Medulla oblongata (tissue), 1 donor: Measurements from ENCODE around the gene CDKL5.

Experiments used
- DNase-seq: peaks from one replicate; pipeline ENCODE4 v3.0.0-alpha.2; 2015; ENCODE audit errors: extremely low spot score

Gene CDKL5

GRCh38 chrX:18457000-18457399 is 31.6 kb downstream of the CDKL5 start:
- no peak for DNase-seq

GRCh38 chrX:18461431-18461830 is 36.0 kb downstream of the CDKL5 start:
- no peak for DNase-seq

DNA sequence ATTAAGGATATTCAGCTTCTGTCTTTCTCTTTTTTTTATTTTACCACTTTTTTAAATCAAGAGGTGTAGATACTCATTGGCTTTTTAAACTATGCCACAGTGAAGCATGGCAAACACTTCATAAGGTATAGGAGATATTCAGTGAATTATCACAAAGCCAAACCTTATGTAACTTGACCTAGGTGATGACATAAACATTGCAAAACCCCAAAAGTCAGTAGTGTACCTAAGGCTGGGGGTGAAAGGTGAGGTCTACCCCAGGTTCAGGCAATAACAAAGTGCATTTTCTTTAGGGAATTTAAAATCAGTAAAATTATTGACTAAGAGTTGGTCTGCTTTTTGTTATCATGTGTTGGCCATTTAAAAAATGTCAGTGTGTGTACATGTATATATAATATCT is 39.1 kb downstream of the CDKL5 start:
- no peak for DNase-seq

- DNase-seq, result no peak
Observed at GRCh38 chrX:18465051-18465450, 39.6 kb downstream of the CDKL5 start.

DNA sequence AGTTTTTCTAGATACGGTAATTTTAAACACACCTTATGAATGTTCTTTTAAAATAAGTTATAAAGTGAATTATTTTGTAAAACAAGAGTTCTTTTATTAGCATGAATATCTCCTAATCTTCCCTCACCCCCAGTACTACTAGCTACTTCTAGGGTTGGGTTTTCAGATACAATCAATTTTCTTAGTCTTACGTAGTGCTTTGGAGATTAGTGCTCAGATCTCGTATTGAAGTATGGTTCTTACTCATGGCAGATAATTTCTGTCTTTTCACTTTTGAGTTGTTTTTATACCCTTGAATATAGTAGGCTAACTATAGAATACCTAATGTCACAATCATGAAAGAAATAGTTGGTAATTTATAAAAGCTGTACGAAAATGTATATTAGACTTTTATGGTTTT is 43.2 kb downstream of the CDKL5 start:
- no peak for DNase-seq

DNA sequence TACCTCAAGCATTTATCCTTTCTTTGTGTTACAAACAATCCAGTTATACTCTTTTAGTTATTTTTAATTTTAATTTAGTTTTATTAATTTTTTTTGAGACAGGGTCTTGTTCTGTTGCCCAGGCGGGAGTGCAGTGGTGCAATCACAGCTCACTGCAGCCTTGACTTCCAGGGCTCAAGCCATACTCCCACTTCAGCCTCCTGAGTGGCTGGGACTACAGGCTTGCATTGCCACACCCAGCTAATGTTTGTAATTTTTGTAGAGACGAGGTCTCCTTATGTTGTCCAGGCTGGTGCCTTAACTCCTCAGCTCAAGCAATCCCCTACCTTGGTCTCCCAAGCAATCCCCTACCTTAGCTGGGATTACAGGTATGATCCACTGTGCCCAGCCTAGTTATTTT is 45.9 kb downstream of the CDKL5 start:
- no peak for DNase-seq

GRCh38 chrX:18490806-18491555 is 65.6 kb downstream of the CDKL5 start:
- DNase-seq, result peak; percentile 14

- no peak for DNase-seq
Observed at GRCh38 chrX:18491587-18492340, 66.4 kb downstream of the CDKL5 start.

- DNase-seq, result no peak
Observed at GRCh38 chrX:18534949-18535348, 109.5 kb downstream of the CDKL5 start.

GRCh38 chrX:18537068-18537467 is 111.7 kb downstream of the CDKL5 start:
- DNase-seq, result no peak

DNA sequence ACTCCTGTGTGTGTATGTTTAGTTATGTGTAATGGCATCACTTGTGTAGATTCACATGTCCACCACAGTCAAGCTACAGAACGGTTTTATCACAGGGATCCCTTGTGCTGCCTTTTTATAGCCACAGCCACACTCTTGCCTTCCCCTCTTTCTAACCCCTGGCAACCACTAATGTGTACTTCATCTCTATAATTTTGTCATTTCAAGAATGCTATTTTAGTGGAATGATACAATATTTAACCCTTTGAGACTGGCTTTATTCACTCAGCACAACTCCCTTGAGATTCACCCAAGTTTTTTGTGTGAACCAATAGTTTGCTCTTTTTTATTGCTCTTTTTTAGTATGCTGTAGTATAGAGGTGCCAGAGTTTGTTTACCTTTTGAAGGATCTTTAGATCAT is 112.1 kb downstream of the CDKL5 start:
- DNase-seq, result no peak

GRCh38 chrX:18542131-18542530 is 116.7 kb downstream of the CDKL5 start:
- DNase-seq, result no peak

DNA sequence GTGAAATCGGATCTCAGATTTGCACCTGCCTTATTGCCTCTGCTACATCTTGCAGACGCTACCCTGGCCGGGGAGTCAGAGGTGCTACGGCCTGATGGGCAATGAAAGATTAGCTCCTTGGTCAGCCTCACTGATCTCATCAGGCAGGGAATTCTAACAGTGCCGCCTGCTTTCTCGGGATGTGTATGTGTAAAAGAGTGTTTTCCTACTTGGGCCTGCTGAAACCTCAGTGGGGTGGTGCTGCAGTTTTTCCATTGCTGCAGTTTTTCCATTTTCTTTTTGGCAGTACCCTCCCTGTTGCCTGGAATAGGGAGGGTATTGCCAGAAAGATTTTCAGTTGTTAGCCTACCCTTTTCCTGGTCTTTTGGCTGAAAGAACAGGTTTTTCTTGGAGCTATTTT is 117.5 kb downstream of the CDKL5 start:
- no peak for DNase-seq

DNA sequence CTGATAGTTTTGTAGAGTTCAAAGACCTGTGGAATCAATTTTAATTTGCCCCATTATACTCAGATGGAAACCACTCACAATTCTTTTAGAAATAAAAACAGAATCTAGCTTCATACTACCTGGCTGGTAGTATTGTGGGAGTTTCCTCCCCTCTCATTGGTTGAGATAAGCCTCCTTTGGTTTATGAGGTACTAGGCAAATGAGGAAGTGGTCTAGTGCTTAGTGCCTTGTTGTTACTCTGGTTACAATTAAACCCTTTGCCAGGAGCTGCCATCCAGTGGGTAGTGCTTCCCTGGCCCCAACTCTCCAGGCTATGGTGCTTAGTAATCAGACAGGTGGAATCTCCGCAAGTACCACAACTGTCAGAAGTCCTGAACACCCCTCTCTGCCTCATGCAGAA is 118.3 kb downstream of the CDKL5 start:
- no peak for DNase-seq

- no peak for DNase-seq
Observed at GRCh38 chrX:18545771-18546170, 120.4 kb downstream of the CDKL5 start.

DNA sequence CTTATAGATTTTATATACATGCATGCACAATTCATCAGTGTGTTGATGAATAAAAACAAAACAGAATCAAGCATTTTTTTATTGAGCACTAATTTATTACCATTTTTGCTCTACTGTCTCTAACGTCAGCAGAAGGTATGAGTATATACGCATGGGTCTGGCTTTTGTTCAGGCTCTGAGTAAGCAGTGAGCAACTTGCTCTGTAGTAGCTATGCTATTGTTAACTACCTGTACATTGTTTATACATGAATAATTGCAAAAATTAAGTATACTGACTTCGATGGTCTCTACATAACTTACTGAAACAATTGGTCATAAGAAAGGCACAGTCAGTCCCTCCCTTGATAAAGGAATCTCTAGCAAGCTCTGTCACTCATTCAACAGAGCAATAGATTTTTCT is 123.6 kb downstream of the CDKL5 start:
- DNase-seq, result no peak

DNA sequence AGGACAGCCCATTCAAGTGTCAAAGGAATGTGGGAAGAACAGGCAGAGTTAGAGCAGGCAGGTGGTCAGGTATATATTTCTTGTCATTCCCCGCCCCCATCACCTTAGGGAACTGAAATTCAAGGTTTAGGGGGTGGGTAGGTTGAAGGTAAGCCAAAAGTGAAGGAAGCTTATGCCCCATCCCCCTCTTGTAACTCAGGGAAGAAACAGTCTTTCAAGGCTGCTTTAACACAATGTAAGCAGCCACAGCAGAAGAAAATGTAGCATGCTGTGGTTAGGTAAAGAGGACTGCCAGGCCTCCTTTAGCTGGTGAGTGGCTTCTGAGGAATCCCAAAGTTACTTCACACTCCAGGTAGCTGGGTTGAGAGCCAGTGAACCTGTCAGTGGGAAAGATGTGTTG is 124.2 kb downstream of the CDKL5 start:
- no peak for DNase-seq

DNA sequence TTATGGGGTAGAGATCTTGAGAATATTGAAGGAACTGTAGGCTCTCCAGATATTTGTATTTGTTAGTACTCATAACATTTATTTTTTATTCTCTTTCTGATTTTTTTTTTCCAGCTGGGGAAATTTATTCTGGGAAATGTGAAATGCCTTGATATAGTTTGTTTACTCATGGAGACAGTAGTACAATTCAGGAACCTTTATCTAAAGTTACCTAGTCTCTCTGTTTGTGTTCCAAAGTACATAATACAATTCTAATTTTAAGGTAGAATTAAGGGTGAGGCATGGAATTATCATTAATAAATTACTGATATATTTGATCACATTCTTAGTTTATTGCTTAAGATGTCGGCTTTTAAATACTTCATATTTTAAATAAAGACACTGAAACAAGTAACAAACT is 132.5 kb downstream of the CDKL5 start:
- no peak for DNase-seq

- no peak for DNase-seq
Observed at GRCh38 chrX:18558799-18559198, 133.4 kb downstream of the CDKL5 start.

- no peak for DNase-seq
Observed at GRCh38 chrX:18561020-18561419, 135.6 kb downstream of the CDKL5 start.

- no peak for DNase-seq
Observed at GRCh38 chrX:18565727-18566126, 140.3 kb downstream of the CDKL5 start.

- no peak for DNase-seq
Observed at GRCh38 chrX:18566748-18567147, 141.3 kb downstream of the CDKL5 start.

DNA sequence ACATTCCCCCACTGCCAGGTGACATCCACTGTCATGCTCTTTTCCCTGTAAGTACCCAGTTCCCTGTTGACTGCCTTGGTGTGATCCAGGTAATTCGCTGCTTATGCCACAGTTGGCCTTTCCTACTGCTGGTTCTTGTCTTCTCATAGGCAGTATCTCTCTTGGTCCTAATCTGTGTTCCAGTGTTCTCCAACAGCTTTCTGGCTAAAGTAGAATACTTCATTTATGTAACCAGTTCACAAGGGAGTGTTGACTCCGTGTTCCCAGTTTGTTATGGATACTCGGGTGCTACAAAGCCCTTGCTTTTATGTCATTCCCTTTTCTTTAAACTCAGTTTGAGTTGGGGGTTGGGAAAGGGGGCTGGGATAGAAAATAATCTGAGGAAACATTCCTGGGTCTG is 148.1 kb downstream of the CDKL5 start:
- DNase-seq, result no peak
